DND-41 (cell line): ENCODE measurements around the gene SHC2.

Experiments
- ATAC-seq: fragments of 200-7000 bp; cut with Tn5 transposase; 3 replicates; pipeline ENCODE4 v1.9.1; 2021; ENCODE audit warnings: low read depth; ENCODE audit not compliant: insufficient read depth
- DNase-seq: peaks from one replicate; pipeline ENCODE4 v3.0.0-alpha.2; 2020
- H2AFZ ChIP-seq: 2 replicates; pipeline ENCODE4 v1.6.0; 2012; ENCODE audit warnings: low read depth, low read length
- H3K27ac ChIP-seq: 2 replicates; pipeline ENCODE4 v1.5.1; 2012; ENCODE audit warnings: low read length, inconsistent platforms
- H3K27me3 ChIP-seq: fragments of 200-600 bp; sonication (generic); 2 replicates; pipeline ENCODE4 v1.6.0; 2012; ENCODE audit warnings: low read length, mild to moderate bottlenecking, inconsistent platforms; ENCODE audit not compliant: insufficient read depth, poor library complexity
- H3K36me3 ChIP-seq: 2 replicates; pipeline ENCODE4 v1.5.1; 2012; ENCODE audit warnings: low read length, inconsistent platforms; ENCODE audit not compliant: insufficient read depth
- H3K4me1 ChIP-seq: 2 replicates; pipeline ENCODE4 v1.5.1; 2012; ENCODE audit warnings: mild to moderate bottlenecking, low read length; ENCODE audit not compliant: insufficient read depth
- H3K4me2 ChIP-seq: 2 replicates; pipeline ENCODE4 v1.6.0; 2012; ENCODE audit warnings: mild to moderate bottlenecking, moderate library complexity, low read length, inconsistent platforms; ENCODE audit not compliant: insufficient read depth
- H3K4me3 ChIP-seq, 2 experiments: fragments of 200-600 bp in 1 of 2; shearing (Covaris generic) in 1 of 2; 2 replicates each; pipeline ENCODE4 v1.5.1; 2012 to 2016; ENCODE audit warnings: inconsistent platforms in 2 of 2, low read length in 2 of 2, mild to moderate bottlenecking in 2 of 2, low read depth in 1 of 2, moderate library complexity in 1 of 2
- H3K79me2 ChIP-seq: 2 replicates; pipeline ENCODE4 v1.6.0; 2012; ENCODE audit warnings: low read length, inconsistent platforms; ENCODE audit not compliant: insufficient read depth
- H3K9ac ChIP-seq: 2 replicates; pipeline ENCODE4 v1.6.0; 2012; ENCODE audit warnings: low read depth, mild to moderate bottlenecking, inconsistent platforms, low read length, moderate library complexity
- H3K9me3 ChIP-seq: 2 replicates; pipeline ENCODE4 v1.5.1; 2012; ENCODE audit warnings: low read length, moderate library complexity, mild to moderate bottlenecking, inconsistent platforms; ENCODE audit not compliant: insufficient read depth, severe bottlenecking
- H4K20me1 ChIP-seq: 2 replicates; pipeline ENCODE4 v1.6.0; 2012; ENCODE audit warnings: low read length; ENCODE audit not compliant: insufficient read depth
- CTCF ChIP-seq: IDR thresholded peaks from 2 replicates; pipeline ENCODE4 v1.5.1; 2012; ENCODE audit warnings: borderline replicate concordance, low read length, moderate library complexity, mild to moderate bottlenecking; ENCODE audit not compliant: poor library complexity, severe bottlenecking; ENCODE audit errors: extremely low read depth
- EZH2 ChIP-seq: IDR thresholded peaks from 3 replicates; pipeline ENCODE4 v1.6.1; 2012; ENCODE audit warnings: borderline replicate concordance, low read depth, mild to moderate bottlenecking, moderate library complexity, low read length, inconsistent platforms; ENCODE audit not compliant: severe bottlenecking

Gene SHC2

GRCh38 chr19:367963-368629 is 92.7 kb downstream of the SHC2 start:
- DNase-seq (no peak), ATAC-seq (no peak)
- no peak for TF ChIP-seq EZH2
- no peak for TF ChIP-seq CTCF
- Histone ChIP-seq H3K36me3 (no peaks in the 10 kb centered on the region), H3K9ac (no peak overlapping the region), H4K20me1 (no peaks in the 10 kb centered on the region), H2AFZ (no peak overlapping the region), H3K4me2 (no peak overlapping the region), H3K4me3 (no peak overlapping the region), H3K79me2 (no peaks in the 10 kb centered on the region), H3K27me3 (peaks cover 14% of the 10 kb centered on the region), H3K27ac (no peak overlapping the region), H3K4me1 (no peaks in the 10 kb centered on the region), H3K9me3 (no peaks in the 10 kb centered on the region)

GRCh38 chr19:367561-367960 is 93.3 kb downstream of the SHC2 start:
- Histone ChIP-seq H2AFZ (no peak overlapping the region), H3K4me2 (no peak overlapping the region), H3K27ac (no peak overlapping the region), H3K9ac (no peak overlapping the region), H3K4me1 (no peaks in the 10 kb centered on the region), H3K79me2 (no peaks in the 10 kb centered on the region), H3K36me3 (no peaks in the 10 kb centered on the region), H3K27me3 (peaks cover 11% of the 10 kb centered on the region), H4K20me1 (no peaks in the 10 kb centered on the region), H3K4me3 (no peak overlapping the region), H3K9me3 (no peaks in the 10 kb centered on the region)
- ATAC-seq (no peak), DNase-seq (no peak)
- no peak for TF ChIP-seq CTCF
- TF ChIP-seq EZH2 = no peak

- H3K27ac ChIP-seq = no peak overlapping the region
- H3K36me3 ChIP-seq = no peaks in the 10 kb centered on the region
- TF ChIP-seq EZH2 (no peak), CTCF (no peak)
- H2AFZ ChIP-seq = no peak overlapping the region
- no peak for DNase-seq
- H3K79me2 ChIP-seq = no peaks in the 10 kb centered on the region
- no peaks in the 10 kb centered on the region for H3K4me1 ChIP-seq
- H3K9ac ChIP-seq = no peak overlapping the region
- H3K9me3 ChIP-seq = no peaks in the 10 kb centered on the region
- H3K27me3 ChIP-seq = peaks cover 5% of the 10 kb centered on the region
- no peak overlapping the region for H3K4me2 ChIP-seq
- no peak for ATAC-seq
- H4K20me1 ChIP-seq = no peaks in the 10 kb centered on the region
- no peak overlapping the region for H3K4me3 ChIP-seq
These were observed 93.9 kb downstream of the SHC2 start for GRCh38 chr19:366951-367350.
